ENCODE data around the gene HS6ST3.

HS6ST3 gene

DNA sequence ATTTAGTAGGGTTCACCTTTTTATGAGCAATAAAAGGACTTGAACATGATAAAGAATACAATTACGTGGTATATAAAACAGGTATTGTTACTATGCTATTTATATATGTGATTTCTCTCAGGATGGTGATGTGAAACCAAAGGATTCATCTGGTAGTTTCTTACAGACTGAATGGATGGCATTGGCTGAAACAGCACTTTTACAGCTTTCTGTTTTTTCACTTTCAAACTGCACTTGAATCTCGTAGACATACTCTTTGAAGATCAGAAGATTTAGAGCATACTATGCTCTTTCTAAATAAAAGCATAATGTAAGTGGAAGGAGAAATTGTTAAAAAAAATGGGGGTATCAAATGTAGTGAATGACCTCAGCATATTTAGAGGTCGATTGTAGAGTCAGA is 354.8 kb downstream of the HS6ST3 start:
- TF ChIP-seq FOXM1 (IDR thresholded peaks at IDR 0.05; ENCODE audit: borderline replicate concordance, low read depth) (no peak), CEBPB (IDR thresholded peaks at IDR 0.05) (no peak), ZBTB7A (IDR thresholded peaks at IDR 0.05; ENCODE audit: low read depth) (no peak), TEAD4 (IDR thresholded peaks at IDR 0.05) (no peak)
- TF ChIP-seq, protein P1, sequence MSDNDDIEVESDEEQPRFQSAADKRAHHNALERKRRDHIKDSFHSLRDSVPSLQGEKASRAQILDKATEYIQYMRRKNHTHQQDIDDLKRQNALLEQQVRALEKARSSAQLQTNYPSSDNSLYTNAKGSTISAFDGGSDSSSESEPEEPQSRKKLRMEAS (IDR thresholded peaks at IDR 0.05) = no peak

DNA sequence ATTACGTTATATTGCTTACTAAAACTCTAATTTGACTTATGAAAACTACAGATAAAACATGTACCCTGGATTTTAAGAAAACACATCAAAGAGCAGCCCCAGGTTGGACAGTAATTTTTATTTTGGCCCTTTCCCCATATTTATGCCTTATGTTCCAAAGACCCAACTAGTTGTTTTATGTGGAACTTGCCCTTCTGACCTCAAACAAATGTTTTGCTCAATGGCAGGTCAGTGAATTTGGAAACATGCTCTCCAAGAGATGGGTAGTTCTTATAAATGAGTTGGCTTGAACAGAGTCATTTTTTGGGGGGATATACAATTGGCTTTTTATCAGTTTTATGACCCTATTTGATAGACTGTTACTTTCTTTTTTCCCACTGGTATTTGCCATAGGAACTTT is 360.0 kb downstream of the HS6ST3 start:
- TF ChIP-seq RAD21 (IDR thresholded peaks at IDR 0.05; ENCODE audit: low read depth) = no peak
- TF ChIP-seq TCF12 (IDR thresholded peaks at IDR 0.05; ENCODE audit: low read depth) = no peak
- TF ChIP-seq FOXM1 (IDR thresholded peaks at IDR 0.05; ENCODE audit: borderline replicate concordance, low read depth) = no peak
- TF ChIP-seq, protein P2, sequence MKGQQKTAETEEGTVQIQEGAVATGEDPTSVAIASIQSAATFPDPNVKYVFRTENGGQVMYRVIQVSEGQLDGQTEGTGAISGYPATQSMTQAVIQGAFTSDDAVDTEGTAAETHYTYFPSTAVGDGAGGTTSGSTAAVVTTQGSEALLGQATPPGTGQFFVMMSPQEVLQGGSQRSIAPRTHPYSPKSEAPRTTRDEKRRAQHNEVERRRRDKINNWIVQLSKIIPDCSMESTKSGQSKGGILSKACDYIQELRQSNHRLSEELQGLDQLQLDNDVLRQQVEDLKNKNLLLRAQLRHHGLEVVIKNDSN (IDR thresholded peaks at IDR 0.05) = no peak
- TF ChIP-seq ZBTB7A (IDR thresholded peaks at IDR 0.05; ENCODE audit: low read depth) = no peak
- no peak for TF ChIP-seq EGR1 (IDR thresholded peaks at IDR 0.05)
- no peak for TF ChIP-seq TAF1 (IDR thresholded peaks at IDR 0.05; ENCODE audit: low read depth)
- no peak for TF ChIP-seq CEBPB (IDR thresholded peaks at IDR 0.05)
- TF ChIP-seq TEAD4 (IDR thresholded peaks at IDR 0.05) = no peak
- TF ChIP-seq EP300 (IDR thresholded peaks at IDR 0.05; ENCODE audit: borderline replicate concordance) = no peak
- TF ChIP-seq, protein P1 (IDR thresholded peaks at IDR 0.05) = no peak
- TF ChIP-seq REST (IDR thresholded peaks at IDR 0.05; ENCODE audit: low read depth) = no peak
- no peak for TF ChIP-seq NFIC (IDR thresholded peaks at IDR 0.05)
- no peak for TF ChIP-seq YY1 (IDR thresholded peaks at IDR 0.05; ENCODE audit: low read depth)
- no peak for TF ChIP-seq CREB1 (IDR thresholded peaks at IDR 0.05; ENCODE audit: low read depth)

- no peak for TF ChIP-seq TCF12 (IDR thresholded peaks at IDR 0.05; ENCODE audit: low read depth)
- no peak for TF ChIP-seq TEAD4 (IDR thresholded peaks at IDR 0.05)
- TF ChIP-seq CEBPB (IDR thresholded peaks at IDR 0.05) = no peak
- TF ChIP-seq CREB1 (IDR thresholded peaks at IDR 0.05; ENCODE audit: low read depth) = no peak
- TF ChIP-seq FOXM1 (IDR thresholded peaks at IDR 0.05; ENCODE audit: borderline replicate concordance, low read depth) = no peak
- no peak for TF ChIP-seq EP300 (IDR thresholded peaks at IDR 0.05; ENCODE audit: borderline replicate concordance)
- TF ChIP-seq, protein P1 (IDR thresholded peaks at IDR 0.05) = no peak
- TF ChIP-seq, protein P2 (IDR thresholded peaks at IDR 0.05) = no peak
- no peak for TF ChIP-seq YY1 (IDR thresholded peaks at IDR 0.05; ENCODE audit: low read depth)
- TF ChIP-seq ZBTB7A (IDR thresholded peaks at IDR 0.05; ENCODE audit: low read depth) = no peak
- no peak for TF ChIP-seq EGR1 (IDR thresholded peaks at IDR 0.05)
- no peak for TF ChIP-seq NFIC (IDR thresholded peaks at IDR 0.05)
- TF ChIP-seq TAF1 (IDR thresholded peaks at IDR 0.05; ENCODE audit: low read depth) = no peak
- no peak for TF ChIP-seq RAD21 (IDR thresholded peaks at IDR 0.05; ENCODE audit: low read depth)
- TF ChIP-seq REST (IDR thresholded peaks at IDR 0.05; ENCODE audit: low read depth) = no peak
Measured at GRCh38 chr13:96450326-96451020, 360.6 kb downstream of the HS6ST3 start.

- no peak for TF ChIP-seq TAF1 (IDR thresholded peaks at IDR 0.05; ENCODE audit: low read depth)
- no peak for TF ChIP-seq TCF12 (IDR thresholded peaks at IDR 0.05; ENCODE audit: low read depth)
- TF ChIP-seq CEBPB (IDR thresholded peaks at IDR 0.05) = no peak
- TF ChIP-seq CREB1 (IDR thresholded peaks at IDR 0.05; ENCODE audit: low read depth) = no peak
- TF ChIP-seq TEAD4 (IDR thresholded peaks at IDR 0.05) = no peak
- TF ChIP-seq YY1 (IDR thresholded peaks at IDR 0.05; ENCODE audit: low read depth) = no peak
- TF ChIP-seq RAD21 (IDR thresholded peaks at IDR 0.05; ENCODE audit: low read depth) = no peak
- TF ChIP-seq REST (IDR thresholded peaks at IDR 0.05; ENCODE audit: low read depth) = no peak
- TF ChIP-seq, protein P2 (IDR thresholded peaks at IDR 0.05) = no peak
- no peak for TF ChIP-seq EGR1 (IDR thresholded peaks at IDR 0.05)
- no peak for TF ChIP-seq NFIC (IDR thresholded peaks at IDR 0.05)
- TF ChIP-seq ZBTB7A (IDR thresholded peaks at IDR 0.05; ENCODE audit: low read depth) = no peak
- no peak for TF ChIP-seq EP300 (IDR thresholded peaks at IDR 0.05; ENCODE audit: borderline replicate concordance)
- TF ChIP-seq, protein P1 (IDR thresholded peaks at IDR 0.05) = no peak
- TF ChIP-seq FOXM1 (IDR thresholded peaks at IDR 0.05; ENCODE audit: borderline replicate concordance, low read depth) = no peak
Measured at GRCh38 chr13:96454466-96454865, 364.6 kb downstream of the HS6ST3 start.
